NCI-H1417 (cell line): Measurements from ENCODE around the gene FKBP11.

Experiments used
- DNase-seq, 3 experiments: peaks; one replicate each; lab custom pipeline; 2025; lab: John Stamatoyannopoulos, UW

FKBP11 gene

DNA sequence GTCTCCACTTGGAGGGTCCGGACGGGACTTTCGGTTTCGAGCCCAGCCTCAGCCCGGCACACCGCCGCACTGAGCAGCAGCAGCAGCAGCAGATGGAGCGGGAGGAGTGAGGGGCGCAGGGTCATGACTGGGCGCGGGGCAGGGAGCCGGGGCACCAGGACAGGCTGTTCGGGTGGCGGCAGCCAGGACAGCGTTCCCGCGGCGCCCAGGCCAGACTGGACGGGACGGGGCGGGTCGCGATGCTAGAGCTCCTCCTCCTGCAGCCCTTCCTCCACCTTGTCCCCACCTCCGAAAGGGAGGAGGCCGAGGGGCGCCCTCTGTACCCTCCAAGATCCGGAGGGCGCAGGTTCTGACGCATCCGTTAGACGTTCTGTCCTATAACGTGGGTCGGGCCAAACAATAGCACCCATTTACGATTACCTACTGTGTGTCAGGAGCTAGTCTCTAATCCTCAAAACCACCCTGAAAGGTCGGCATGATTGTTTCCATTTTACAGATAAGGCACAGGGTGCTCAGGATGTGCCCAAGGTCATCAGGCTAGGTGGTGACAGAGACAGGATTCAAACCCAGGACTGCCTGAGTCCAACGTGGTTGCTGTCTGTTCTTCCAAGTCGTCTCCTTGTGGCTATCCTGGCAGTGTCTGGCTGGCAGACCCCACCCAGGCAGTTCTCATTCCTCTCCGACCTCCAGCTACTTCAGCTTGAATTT is at the start of gene FKBP11:
Gene FKBP11 (minus strand): TSS at position 189 of the 708 bp plus-strand sequence. CDS start 64 bp downstream, at position 125.
- DNase-seq: no peak

DNA sequence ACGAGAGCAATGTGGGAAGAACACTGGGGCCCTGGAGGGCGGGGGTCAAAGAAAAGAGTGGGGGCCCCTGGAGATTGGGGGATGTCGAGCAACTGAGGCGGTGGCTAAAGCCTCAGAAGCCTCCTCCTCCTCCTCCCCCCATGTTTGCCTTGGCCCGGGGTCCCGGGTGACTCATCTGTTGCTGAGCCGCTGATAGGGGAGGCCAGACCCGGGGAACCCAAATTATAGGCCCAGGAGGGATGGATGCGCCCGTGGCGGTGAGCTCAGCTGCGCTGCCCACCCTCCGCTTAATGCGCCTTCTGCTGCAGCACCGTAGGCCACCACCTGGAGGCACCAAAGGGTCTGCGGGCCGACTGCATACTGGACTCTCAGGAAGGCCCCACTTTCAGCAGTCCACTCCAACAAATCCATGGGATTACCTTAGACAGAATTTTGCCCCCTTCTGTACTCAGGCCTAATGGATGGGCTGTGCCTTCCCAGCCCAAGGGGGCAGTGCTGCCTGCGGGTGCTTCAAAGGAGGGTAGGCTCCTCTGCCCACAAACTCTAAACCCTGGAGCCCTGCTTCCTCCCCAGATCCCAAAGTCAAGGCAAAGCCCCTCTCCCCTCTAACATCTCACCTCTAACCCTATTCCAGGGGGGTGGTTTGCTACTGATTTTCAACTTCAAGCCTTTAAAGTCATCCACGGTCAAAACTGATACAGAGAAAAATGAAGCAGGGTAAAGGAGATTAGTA is 48.8 kb upstream of the FKBP11 start:
- no peak for DNase-seq

DNA sequence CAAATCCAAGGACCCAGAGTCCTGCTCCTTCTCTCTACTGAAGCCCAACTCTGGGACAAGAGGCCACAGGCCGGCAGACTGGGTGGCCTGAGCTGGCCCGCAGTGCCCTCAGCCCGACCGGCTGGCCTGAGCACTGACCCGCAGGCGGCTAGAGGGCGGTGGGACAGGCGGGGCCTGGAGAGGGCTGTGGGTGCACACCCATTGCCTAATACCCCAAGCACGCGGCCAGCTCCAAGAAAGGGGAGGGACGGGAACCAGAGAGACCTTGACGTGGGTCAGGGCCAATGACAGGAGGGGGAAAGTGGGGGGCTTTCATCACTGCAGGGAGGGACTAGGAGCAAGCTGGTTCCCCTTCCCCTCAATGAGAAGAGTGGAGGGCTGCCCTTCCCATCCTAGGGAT is 48.2 kb upstream of the FKBP11 start:
- DNase-seq: no peak

- DNase-seq: no peak
Measured at GRCh38 chr12:48972952-48973483, 47.7 kb upstream of the FKBP11 start.

DNA sequence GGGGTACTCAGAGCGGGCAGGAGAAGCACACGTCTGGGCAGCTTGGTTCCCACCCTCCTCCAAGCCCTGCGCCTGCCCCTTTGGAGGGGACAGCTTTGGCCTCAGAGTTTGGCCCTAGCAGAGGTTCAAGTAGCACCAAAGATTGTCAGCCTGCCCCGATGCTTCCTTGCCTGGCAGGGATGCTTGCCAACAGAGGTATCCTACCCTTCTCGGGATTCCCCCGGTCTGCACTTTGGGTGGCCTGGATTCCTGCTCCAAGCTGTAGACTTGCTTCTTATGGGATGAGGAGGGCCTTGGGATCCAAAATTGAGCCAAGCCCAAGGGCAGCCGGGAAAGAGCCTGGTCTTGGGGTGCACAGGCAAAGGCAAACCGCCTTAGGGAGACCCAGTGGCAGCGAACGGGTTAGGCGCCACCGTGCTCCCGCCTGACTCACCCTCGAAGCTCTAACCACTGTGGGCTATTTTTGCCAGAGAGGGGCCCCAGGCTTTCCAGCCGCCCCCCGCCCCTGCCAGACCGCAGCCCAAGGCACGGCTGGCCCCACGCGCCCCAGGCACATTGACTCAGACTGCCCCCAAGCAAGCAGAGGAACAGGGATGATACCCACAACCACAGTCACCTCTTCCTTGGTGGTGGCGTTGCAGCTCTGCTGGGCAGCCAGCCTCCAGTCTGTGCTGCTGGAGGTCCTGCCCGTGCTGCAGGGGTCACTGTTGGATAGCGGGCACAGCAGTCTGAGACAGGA is 47.1 kb upstream of the FKBP11 start:
- DNase-seq: no peak

DNA sequence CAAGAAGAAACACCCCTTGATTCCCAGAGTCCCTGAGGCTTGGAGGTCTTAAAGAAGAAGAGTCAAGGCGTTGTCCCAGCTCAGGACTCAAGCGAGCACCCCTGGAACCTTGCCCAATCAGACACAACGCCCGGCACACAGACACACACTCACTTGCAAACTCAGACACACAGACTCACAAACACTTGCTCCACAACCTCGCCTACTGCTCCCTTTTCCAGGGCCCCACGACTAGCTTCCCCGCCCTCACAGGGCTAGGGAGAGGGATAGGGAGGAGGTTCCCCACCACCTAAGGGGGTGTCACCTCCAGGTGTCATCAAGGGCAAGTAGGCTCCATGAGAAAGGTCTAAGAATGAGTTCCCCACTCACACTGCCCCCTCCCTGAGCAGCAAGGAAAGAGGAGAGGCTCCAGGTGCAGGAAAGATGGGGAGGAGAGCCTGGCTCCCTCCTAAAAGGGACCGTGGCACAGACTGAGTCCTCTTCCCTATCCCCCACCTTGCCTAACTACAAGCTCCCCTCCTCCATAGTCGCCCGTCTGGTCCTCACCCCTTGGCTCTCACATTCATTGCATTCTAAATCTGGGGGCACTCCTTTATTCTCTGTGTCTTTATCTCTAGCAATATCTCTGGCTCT is 45.5 kb upstream of the FKBP11 start:
- DNase-seq: no peak

DNA sequence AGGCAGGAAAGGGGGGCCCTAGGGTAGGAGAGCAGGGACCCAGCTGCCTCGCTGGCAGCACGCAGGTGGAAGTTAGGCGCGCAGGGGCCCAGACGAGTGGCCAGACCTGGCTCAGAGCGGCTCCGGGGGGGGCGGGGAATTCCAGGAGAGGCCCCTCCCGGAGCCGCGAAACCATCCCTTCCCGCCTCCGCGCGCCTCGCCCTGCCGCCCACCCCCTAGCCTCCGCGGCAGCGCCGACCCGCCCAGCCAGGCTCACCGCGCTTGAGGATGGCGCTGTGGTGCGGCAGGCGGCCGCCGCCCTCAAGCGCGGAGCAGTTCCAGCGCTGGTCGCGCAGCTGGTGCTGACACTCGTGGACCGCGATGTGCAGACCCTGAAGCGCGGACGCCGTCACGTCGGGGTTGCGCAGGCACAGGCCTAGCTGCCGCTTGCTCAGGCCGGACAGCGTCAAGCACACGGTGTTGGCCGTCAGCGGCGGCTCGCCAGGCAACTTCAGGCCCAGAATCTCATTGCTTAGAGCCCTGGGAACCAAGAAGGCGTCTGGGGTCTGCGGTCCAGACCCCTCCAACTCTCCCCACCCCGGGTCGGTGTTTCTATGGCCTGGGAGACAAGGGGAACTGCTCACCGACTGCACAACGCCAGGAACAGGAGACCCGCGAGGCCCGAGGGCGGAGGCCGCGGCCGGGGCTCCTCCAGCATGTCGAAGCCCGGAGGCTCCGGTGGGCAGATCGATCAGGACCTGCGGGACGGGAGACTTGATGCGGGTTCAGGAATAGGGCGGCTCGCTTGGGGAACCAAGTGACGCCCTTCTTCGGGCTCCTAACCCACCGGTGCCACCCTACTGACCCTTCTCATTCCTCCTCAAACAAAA is 44.8 kb upstream of the FKBP11 start:
- peak in 2 of 3 experiments; percentile 46 to 49 for DNase-seq

DNA sequence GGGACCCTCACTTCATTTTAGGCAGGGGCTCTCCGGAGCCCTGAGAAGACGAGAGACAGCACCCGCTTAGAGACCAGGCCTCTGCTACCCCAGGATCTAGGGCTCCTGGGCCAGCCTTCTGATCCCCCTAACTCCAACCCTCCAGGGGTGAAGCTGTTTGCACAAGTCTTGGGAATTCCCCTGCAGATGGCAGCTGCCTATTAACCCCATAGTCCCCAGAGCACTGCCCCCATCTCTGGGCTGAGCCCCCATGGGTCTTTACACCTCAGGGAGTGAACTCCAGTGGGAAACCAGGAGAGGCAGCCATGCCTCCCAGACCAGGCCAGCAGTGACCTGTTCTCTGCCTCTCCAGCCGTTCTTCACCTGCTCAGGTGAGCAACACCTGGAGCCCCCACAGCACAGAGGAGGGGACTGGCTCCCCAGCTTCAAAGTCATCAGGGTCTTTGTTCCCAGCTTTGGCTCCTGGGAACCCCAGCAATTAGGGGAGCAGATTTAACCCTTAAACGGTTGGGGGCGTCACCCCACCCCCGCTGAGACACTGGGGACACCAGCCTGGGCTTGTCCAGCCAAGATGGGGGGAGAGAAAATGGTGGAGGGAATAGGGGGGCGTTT is 44.0 kb upstream of the FKBP11 start:
- no peak for DNase-seq

DNA sequence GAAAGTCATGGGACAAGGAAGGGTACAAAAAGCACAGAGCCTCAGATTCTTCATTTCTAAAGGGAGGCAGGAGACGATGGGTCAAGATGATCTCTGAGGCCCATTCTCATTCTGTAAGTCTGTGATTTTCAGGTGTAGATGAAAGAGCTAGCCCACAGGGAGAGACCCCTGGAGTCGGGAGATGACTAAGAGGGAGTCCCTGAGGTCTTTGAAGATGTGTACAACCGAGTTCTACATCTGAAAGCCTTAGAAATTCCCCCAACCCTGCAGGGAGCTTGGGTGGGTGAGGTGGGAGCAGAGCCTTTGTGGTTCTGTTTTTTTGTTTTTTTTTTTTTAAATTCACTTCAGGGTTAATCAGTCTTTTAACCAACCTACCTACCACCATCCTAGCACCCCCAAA is 43.2 kb upstream of the FKBP11 start:
- DNase-seq: no peak

GRCh38 chr12:48967991-48968390 is 42.7 kb upstream of the FKBP11 start:
- no peak for DNase-seq

DNA sequence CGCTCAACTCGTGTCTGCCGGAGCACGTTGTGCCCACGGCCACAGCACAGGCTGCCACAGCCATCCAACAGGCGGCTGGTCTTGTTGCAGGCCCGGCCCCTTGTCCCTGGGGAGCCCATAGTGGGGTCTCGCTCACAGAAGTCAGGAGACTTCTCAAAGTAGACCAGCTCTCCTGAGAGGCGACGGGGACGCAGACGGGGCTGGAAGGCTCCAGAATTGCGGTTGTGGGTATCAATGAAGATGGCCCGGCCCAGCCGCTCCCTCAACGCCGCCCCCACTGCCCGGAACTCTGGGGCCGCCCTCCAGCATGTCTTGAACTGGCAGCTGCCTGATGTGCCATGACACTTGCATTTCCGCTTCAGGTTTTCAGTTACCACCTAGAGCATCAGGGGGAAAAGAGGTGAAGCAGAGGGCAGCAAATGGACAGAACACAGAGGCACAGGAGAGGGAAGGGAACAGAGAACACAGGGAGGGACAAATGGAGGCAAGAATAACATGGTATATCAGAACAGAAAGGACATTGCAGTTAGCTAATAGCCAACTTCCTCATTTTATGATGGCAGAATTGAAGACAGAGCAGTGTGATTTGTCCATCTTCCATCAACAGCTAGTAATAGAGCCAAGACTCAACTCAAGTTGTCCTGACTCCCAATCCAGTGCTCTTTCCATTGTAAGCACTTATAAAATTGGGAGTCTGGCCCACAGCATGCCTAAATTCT is 41.0 kb upstream of the FKBP11 start:
- DNase-seq: no peak

- DNase-seq: peak in 1 of 3 experiments; percentile 57
Measured at GRCh38 chr12:48965298-48965838, 40.1 kb upstream of the FKBP11 start.

DNA sequence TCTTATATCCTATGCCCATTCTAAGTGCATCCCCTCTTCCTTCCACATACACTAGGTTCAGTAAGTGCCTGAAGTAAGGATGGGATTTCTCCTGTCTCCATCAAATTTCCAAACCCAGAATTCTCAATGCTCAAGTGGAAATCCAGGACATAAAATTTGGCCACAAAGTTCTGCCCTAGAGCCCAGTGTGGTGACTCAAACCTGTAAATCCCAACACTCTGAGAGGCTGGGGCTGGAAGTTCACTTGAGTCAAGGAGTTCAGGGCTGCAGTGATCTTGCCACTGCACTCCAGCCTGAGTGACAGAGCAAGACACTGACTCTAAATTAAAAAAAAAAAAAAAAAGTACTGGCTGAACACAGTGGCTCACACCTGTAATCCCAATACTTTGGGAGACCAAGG is 36.5 kb upstream of the FKBP11 start:
- no peak for DNase-seq

- DNase-seq: no peak
Measured at GRCh38 chr12:48961331-48961730, 36.0 kb upstream of the FKBP11 start.

DNA sequence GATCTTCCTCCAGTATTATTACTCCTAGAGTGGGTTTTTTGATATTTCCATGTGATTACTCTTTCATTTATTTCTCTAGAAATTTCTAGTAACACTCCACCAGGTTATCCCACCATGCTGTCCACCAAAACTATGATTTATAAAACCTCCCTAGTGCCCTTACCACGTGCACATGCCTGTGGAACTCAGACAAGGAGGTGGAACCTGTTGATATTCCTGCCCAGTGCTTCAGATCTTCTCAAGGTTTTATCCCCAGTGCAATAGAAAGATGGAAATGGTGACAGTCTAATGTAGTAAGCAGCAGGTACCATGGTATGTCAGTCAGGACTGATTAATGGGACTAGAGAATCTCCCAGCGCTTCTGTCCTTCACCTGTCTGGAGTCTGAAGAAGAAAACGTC is 35.5 kb upstream of the FKBP11 start:
- no peak for DNase-seq

DNA sequence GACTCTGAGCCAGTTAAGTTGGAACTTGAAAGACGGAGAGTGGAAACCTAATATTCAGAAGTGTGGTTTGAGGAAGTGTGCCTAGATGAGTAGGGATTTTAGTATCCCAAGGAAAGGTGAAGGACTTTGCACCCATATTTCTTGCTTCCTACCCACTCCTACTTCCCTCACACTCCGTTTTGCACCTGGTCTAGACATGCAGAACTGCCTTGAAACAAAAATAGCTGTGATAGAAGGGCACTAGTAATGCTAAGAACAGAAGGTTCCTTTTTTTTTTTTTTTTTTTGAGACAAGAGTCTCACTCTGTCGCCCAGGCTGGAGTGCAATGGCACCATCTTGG is 32.7 kb upstream of the FKBP11 start:
- DNase-seq: no peak

GRCh38 chr12:48957141-48958048 is 32.1 kb upstream of the FKBP11 start, which contains the start of gene ARF3:
ARF3 (minus strand) TSS chr12:48957487; CDS start chr12:48941095, 16,392 bp downstream.
- peak; percentile 97 to 98 (median 98) for DNase-seq

GRCh38 chr12:48956279-48957140 is 31.2 kb upstream of the FKBP11 start:
- peak; percentile 80 to 92 (median 91) for DNase-seq
